Measurements from ENCODE around the gene DSE.

The DSE gene

DNA sequence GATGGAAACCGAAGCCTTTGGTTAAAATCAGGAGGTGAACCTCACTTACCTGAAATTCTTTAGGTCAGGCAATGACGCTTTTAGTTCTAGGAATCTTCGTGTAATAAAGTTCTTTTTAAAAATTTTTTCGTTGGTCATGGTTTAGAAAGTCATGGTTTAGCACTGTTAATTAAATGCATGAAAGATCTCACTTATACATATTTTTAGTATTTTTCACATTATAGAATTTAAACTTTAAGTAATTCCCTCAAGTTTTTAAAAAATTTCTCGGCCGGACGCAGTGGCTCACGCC lies 1.1 kb downstream of the DSE start:
- Histone ChIP-seq H3K9ac (ENCODE audit: low read depth in 1 of 2, low read length in 2 of 2) (peak overlapping the region; percentile 51 to 64), H3K4me3 (ENCODE audit: low read depth in 1 of 2, low read length in 2 of 2) (peak overlapping the region; percentile 68 to 70), H3K27ac (ENCODE audit: low read depth, low read length) (no peak overlapping the region), H3K9me3 (ENCODE audit: control insufficient read depth in 1 of 2, low read length in 2 of 2) (no peaks in the 10 kb centered on the region), H3K4me1 (ENCODE audit: control insufficient read depth in 1 of 2, insufficient read depth in 2 of 2, low read length in 2 of 2) (peaks cover 4 to 6% of the 10 kb centered on the region in 2 donors), H3K36me3 (ENCODE audit: control insufficient read depth in 1 of 2, insufficient read depth in 2 of 2, low read length in 2 of 2) (no peaks in the 10 kb centered on the region), H3K27me3 (ENCODE audit: control insufficient read depth in 1 of 2, insufficient read depth in 2 of 2, low read length in 2 of 2) (peaks cover 0 to 4% of the 10 kb centered on the region in 2 donors)

DNA sequence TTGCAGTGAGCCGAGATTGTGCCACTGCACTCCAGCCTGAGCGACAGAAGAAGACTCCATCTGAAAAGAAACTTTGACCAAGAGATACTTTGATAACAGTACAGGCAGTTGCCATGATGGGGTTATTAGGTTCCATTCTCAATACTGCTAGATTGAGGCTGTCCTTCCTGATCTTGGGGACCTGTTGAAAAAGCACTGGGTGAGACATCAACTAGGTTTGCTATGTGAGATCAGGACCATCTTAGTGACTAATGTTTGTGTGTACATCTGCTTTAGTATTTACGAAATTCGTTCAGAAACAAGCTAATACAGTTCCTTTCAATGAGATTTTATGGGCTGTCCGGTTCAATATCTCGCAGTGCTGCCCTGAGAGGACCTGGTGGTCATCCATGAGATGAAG lies 2.6 kb downstream of the DSE start:
- Histone ChIP-seq H3K27ac (ENCODE audit: low read depth, low read length) (no peak overlapping the region), H3K4me3 (ENCODE audit: low read depth in 1 of 2, low read length in 2 of 2) (no peak overlapping the region), H3K4me1 (ENCODE audit: control insufficient read depth in 1 of 2, insufficient read depth in 2 of 2, low read length in 2 of 2) (peaks cover 4 to 6% of the 10 kb centered on the region in 2 donors), H3K9ac (ENCODE audit: low read depth in 1 of 2, low read length in 2 of 2) (no peak overlapping the region), H3K9me3 (ENCODE audit: control insufficient read depth in 1 of 2, low read length in 2 of 2) (no peaks in the 10 kb centered on the region), H3K27me3 (ENCODE audit: control insufficient read depth in 1 of 2, insufficient read depth in 2 of 2, low read length in 2 of 2) (peaks cover 0 to 4% of the 10 kb centered on the region in 2 donors), H3K36me3 (ENCODE audit: control insufficient read depth in 1 of 2, insufficient read depth in 2 of 2, low read length in 2 of 2) (no peaks in the 10 kb centered on the region)

DNA sequence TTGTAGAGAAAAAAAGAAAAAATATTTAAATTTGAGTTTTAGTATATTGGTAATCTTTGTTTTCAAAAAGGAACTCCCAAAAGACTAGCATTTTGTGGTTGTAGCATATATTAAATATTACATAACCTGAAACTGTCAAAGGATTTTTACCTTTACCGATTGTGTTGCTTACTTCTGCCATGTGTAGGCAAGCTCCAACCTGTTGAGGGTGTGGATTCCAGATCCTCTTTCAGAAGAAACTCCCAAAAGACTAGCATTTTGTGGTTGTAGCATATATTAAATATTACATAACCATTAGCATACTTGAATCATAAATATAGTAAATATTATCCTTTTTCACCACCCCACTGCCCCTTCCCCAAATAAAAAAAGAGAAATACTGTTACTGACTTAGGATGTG lies 3.2 kb downstream of the DSE start:
- Histone ChIP-seq H3K4me3 (ENCODE audit: low read depth in 1 of 2, low read length in 2 of 2) (no peak overlapping the region), H3K9ac (ENCODE audit: low read depth in 1 of 2, low read length in 2 of 2) (no peak overlapping the region), H3K27me3 (ENCODE audit: control insufficient read depth in 1 of 2, insufficient read depth in 2 of 2, low read length in 2 of 2) (peaks cover 0 to 4% of the 10 kb centered on the region in 2 donors), H3K36me3 (ENCODE audit: control insufficient read depth in 1 of 2, insufficient read depth in 2 of 2, low read length in 2 of 2) (no peaks in the 10 kb centered on the region), H3K27ac (ENCODE audit: low read depth, low read length) (no peak overlapping the region), H3K9me3 (ENCODE audit: control insufficient read depth in 1 of 2, low read length in 2 of 2) (no peaks in the 10 kb centered on the region), H3K4me1 (ENCODE audit: control insufficient read depth in 1 of 2, insufficient read depth in 2 of 2, low read length in 2 of 2) (peaks cover 4 to 6% of the 10 kb centered on the region in 2 donors)

DNA sequence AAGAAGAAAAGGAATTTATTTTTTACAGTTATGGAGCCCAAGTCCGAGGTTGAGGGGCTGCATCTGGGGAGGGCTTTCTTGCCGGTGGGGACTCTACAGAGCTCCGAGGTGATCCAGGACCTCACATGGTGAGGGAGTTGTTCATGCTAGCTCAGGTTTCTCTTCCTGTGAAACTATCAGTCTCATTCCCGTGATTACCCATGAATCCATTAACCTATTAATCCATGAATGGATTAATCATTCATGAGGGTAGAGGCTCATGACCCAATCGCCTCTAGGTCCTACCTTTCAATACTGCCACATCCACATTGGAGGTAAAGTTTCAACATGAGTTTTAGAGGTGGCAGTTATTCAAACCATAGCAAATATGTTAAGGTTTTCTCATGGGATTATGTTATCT lies 3.8 kb downstream of the DSE start:
- H3K4me1 ChIP-seq (ENCODE audit: control insufficient read depth in 1 of 2, insufficient read depth in 2 of 2, low read length in 2 of 2), result peaks cover 4 to 6% of the 10 kb centered on the region in 2 donors
- no peaks in the 10 kb centered on the region for H3K36me3 ChIP-seq (ENCODE audit: control insufficient read depth in 1 of 2, insufficient read depth in 2 of 2, low read length in 2 of 2)
- H3K9ac ChIP-seq (ENCODE audit: low read depth in 1 of 2, low read length in 2 of 2), result no peak overlapping the region
- no peaks in the 10 kb centered on the region for H3K9me3 ChIP-seq (ENCODE audit: control insufficient read depth in 1 of 2, low read length in 2 of 2)
- H3K27me3 ChIP-seq (ENCODE audit: control insufficient read depth in 1 of 2, insufficient read depth in 2 of 2, low read length in 2 of 2), result peaks cover 0 to 4% of the 10 kb centered on the region in 2 donors
- no peak overlapping the region for H3K4me3 ChIP-seq (ENCODE audit: low read depth in 1 of 2, low read length in 2 of 2)
- H3K27ac ChIP-seq (ENCODE audit: low read depth, low read length), result no peak overlapping the region

DNA sequence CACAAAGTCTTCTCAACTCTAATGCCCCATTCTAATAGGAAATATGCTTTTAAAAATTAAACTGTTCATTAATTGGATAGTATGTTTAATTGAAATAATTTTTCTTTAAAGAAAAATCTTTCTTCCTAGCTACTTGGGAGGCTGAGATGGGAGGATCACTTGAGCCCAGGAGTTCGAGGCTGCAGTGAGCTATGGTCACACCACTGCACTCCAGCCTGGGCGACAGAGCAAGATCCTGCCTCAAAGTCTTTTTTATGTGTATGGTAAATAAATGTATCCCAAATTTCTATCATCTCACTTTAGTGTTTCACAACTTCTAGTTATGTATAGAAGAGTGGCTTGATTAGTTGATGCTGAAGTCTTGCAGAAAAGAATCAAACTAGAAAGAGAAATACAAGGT lies 4.5 kb downstream of the DSE start:
- no peak overlapping the region for H3K4me3 ChIP-seq (ENCODE audit: low read depth in 1 of 2, low read length in 2 of 2)
- peaks cover 0 to 4% of the 10 kb centered on the region in 2 donors for H3K27me3 ChIP-seq (ENCODE audit: control insufficient read depth in 1 of 2, insufficient read depth in 2 of 2, low read length in 2 of 2)
- peaks cover 0 to 7% of the 10 kb centered on the region in 2 donors for H3K4me1 ChIP-seq (ENCODE audit: control insufficient read depth in 1 of 2, insufficient read depth in 2 of 2, low read length in 2 of 2)
- H3K9me3 ChIP-seq (ENCODE audit: control insufficient read depth in 1 of 2, low read length in 2 of 2), result no peaks in the 10 kb centered on the region
- H3K36me3 ChIP-seq (ENCODE audit: control insufficient read depth in 1 of 2, insufficient read depth in 2 of 2, low read length in 2 of 2), result no peaks in the 10 kb centered on the region
- H3K27ac ChIP-seq (ENCODE audit: low read depth, low read length), result no peak overlapping the region
- H3K9ac ChIP-seq (ENCODE audit: low read depth in 1 of 2, low read length in 2 of 2), result no peak overlapping the region

DNA sequence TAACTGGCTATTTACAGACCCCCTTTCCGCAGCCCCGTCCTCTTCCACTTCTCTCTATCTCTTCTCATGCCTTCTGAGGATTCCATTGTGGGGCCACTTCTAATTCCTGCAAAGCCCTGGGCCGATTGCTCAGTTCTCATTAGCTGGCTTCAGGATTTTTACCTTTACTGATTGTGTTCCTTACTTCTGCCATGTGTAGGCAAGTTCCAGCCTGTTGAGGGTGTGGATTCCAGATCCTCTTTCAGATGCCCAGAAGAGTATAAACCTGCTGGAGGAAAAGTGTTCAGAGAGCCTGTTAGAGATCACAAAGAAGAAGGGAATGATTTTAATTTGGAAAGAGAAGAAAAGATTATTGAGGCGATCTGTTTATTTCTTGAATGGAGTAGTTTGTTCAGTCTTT lies 5.4 kb downstream of the DSE start:
- no peaks in the 10 kb centered on the region for H3K9me3 ChIP-seq (ENCODE audit: control insufficient read depth in 1 of 2, low read length in 2 of 2)
- no peak overlapping the region for H3K27ac ChIP-seq (ENCODE audit: low read depth, low read length)
- H3K4me1 ChIP-seq (ENCODE audit: control insufficient read depth in 1 of 2, insufficient read depth in 2 of 2, low read length in 2 of 2), result peaks cover 0 to 9% of the 10 kb centered on the region in 2 donors
- no peak overlapping the region for H3K9ac ChIP-seq (ENCODE audit: low read depth in 1 of 2, low read length in 2 of 2)
- H3K4me3 ChIP-seq (ENCODE audit: low read depth in 1 of 2, low read length in 2 of 2), result no peak overlapping the region
- H3K36me3 ChIP-seq (ENCODE audit: control insufficient read depth in 1 of 2, insufficient read depth in 2 of 2, low read length in 2 of 2), result no peaks in the 10 kb centered on the region
- peaks cover 0 to 4% of the 10 kb centered on the region in 2 donors for H3K27me3 ChIP-seq (ENCODE audit: control insufficient read depth in 1 of 2, insufficient read depth in 2 of 2, low read length in 2 of 2)

DNA sequence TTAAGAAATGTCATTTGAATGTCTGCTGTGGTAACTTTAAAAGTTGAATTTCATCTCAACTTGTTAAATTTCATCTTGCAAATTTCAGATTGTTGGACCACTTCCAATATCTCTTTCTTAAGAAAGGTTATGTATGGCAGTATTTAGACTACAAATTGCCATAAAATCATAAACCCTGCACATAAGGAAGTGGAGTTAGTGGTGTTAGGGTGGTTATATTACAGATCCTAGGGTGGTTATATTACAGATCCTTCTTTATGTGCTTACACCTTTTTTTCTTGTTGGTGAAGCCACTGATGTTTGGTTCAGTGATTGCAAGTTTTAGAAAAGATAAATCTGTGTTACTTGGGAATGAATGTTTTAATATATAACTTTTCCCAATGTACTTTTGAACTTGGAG lies 9.0 kb downstream of the DSE start:
- no peaks in the 10 kb centered on the region for H3K27me3 ChIP-seq (ENCODE audit: control insufficient read depth in 1 of 2, insufficient read depth in 2 of 2, low read length in 2 of 2)
- H3K4me3 ChIP-seq (ENCODE audit: low read depth in 1 of 2, low read length in 2 of 2), result no peak overlapping the region
- H3K9ac ChIP-seq (ENCODE audit: low read depth in 1 of 2, low read length in 2 of 2), result no peak overlapping the region
- no peaks in the 10 kb centered on the region for H3K36me3 ChIP-seq (ENCODE audit: control insufficient read depth in 1 of 2, insufficient read depth in 2 of 2, low read length in 2 of 2)
- no peak overlapping the region for H3K27ac ChIP-seq (ENCODE audit: low read depth, low read length)
- peaks cover 0 to 17% of the 10 kb centered on the region in 2 donors for H3K4me1 ChIP-seq (ENCODE audit: control insufficient read depth in 1 of 2, insufficient read depth in 2 of 2, low read length in 2 of 2)
- H3K9me3 ChIP-seq (ENCODE audit: control insufficient read depth in 1 of 2, low read length in 2 of 2), result no peaks in the 10 kb centered on the region

DNA sequence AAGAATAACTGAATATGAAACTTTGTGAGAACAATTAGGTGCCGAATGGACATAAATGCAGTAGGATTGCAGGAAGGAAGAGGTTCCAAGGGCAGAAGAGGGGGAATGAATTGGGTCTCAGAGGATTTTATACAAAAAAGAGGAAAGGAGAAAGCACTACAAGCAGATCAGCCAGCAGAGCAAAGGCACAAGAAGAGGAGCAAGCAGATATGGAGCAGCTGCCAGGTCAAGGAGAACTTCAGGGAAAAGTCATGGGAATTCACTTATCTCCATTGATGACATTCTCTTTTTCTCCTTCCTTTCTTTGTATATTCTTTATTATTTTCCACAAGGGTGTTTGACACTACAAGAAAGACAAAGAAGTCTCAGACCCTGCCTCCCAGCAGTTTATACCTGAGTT lies 9.6 kb downstream of the DSE start:
- Histone ChIP-seq H3K4me3 (ENCODE audit: low read depth in 1 of 2, low read length in 2 of 2) (no peak overlapping the region), H3K36me3 (ENCODE audit: control insufficient read depth in 1 of 2, insufficient read depth in 2 of 2, low read length in 2 of 2) (no peaks in the 10 kb centered on the region), H3K27ac (ENCODE audit: low read depth, low read length) (no peak overlapping the region), H3K9ac (ENCODE audit: low read depth in 1 of 2, low read length in 2 of 2) (no peak overlapping the region), H3K9me3 (ENCODE audit: control insufficient read depth in 1 of 2, low read length in 2 of 2) (no peaks in the 10 kb centered on the region), H3K4me1 (ENCODE audit: control insufficient read depth in 1 of 2, insufficient read depth in 2 of 2, low read length in 2 of 2) (peaks cover 0 to 17% of the 10 kb centered on the region in 2 donors), H3K27me3 (ENCODE audit: control insufficient read depth in 1 of 2, insufficient read depth in 2 of 2, low read length in 2 of 2) (no peaks in the 10 kb centered on the region)

DNA sequence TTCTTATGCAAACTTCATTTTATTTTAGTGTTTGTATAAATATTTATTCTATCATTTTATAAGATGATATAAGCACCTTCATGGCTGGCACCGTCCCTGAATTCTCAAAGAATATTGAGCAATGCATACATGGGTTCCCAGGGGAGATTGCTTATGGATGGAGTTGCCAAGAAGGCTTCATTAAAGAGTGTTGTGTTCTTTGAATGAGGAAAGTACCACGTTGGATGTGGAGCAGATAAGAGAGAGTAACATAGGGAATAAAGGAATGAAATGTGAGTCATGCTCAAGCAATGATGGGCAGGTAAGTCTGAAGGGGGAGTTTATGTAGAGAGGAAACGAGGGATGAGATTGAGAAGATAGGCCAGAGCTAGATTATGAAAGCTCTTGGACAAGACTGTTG lies 10.3 kb downstream of the DSE start:
- Histone ChIP-seq H3K27me3 (ENCODE audit: control insufficient read depth in 1 of 2, insufficient read depth in 2 of 2, low read length in 2 of 2) (no peaks in the 10 kb centered on the region), H3K9me3 (ENCODE audit: control insufficient read depth in 1 of 2, low read length in 2 of 2) (no peaks in the 10 kb centered on the region), H3K36me3 (ENCODE audit: control insufficient read depth in 1 of 2, insufficient read depth in 2 of 2, low read length in 2 of 2) (no peaks in the 10 kb centered on the region), H3K4me3 (ENCODE audit: low read depth in 1 of 2, low read length in 2 of 2) (no peak overlapping the region), H3K9ac (ENCODE audit: low read depth in 1 of 2, low read length in 2 of 2) (no peak overlapping the region), H3K4me1 (ENCODE audit: control insufficient read depth in 1 of 2, insufficient read depth in 2 of 2, low read length in 2 of 2) (peaks cover 0 to 17% of the 10 kb centered on the region in 2 donors), H3K27ac (ENCODE audit: low read depth, low read length) (no peak overlapping the region)

DNA sequence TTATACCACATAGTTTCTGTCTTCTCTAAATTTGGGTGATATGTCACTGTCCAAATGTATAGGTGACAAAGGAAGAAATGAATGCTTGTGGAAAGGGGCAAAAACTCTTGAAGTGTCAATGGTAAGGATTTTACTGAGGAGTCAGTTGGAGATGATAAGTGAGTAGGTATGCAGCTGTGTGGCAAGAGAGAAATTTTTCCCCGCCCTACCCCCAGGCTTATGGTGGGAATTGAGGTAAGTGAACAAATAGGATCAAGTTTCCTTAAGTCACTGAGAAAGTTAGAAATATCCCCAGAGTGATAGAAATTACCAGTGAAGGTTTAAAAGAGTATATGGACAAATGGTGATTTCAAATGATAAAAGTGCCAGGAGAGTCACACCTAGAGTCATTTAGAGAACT lies 11.8 kb downstream of the DSE start:
- no peak overlapping the region for H3K9ac ChIP-seq (ENCODE audit: low read depth in 1 of 2, low read length in 2 of 2)
- H3K4me1 ChIP-seq (ENCODE audit: control insufficient read depth in 1 of 2, insufficient read depth in 2 of 2, low read length in 2 of 2), result peaks cover 0 to 24% of the 10 kb centered on the region in 2 donors
- H3K9me3 ChIP-seq (ENCODE audit: control insufficient read depth in 1 of 2, low read length in 2 of 2), result no peaks in the 10 kb centered on the region
- H3K4me3 ChIP-seq (ENCODE audit: low read depth in 1 of 2, low read length in 2 of 2), result no peak overlapping the region
- no peak overlapping the region for H3K27ac ChIP-seq (ENCODE audit: low read depth, low read length)
- no peaks in the 10 kb centered on the region for H3K27me3 ChIP-seq (ENCODE audit: control insufficient read depth in 1 of 2, insufficient read depth in 2 of 2, low read length in 2 of 2)
- H3K36me3 ChIP-seq (ENCODE audit: control insufficient read depth in 1 of 2, insufficient read depth in 2 of 2, low read length in 2 of 2), result no peaks in the 10 kb centered on the region

Data from duodenal mucosa (tissue), 2 donors.